Heart right ventricle (tissue), 16 donors: ENCODE results near the gene RNF212B. TPM values are rescaled to one million over a fixed set of nuclear protein-coding genes. Genes with fewer than 3 reads are reported as not detected.
A peak's percentile ranks its signal among the peaks of the same experiment; 100 is the strongest.

Experiments
- ATAC-seq, 8 donors: fragments of 200-7000 bp; cut with Tn5 transposase; one replicate each; pipeline ENCODE4 v1.9.1; 2020; ENCODE audit warnings: mild to moderate bottlenecking in 8 of 8, moderate library complexity in 8 of 8, moderate number of reproducible peaks in 1 of 8
- DNase-seq, 2 donors: peaks; one replicate each; pipeline ENCODE4 v3.0.0-alpha.2; 2020
- H3K27ac ChIP-seq, 10 donors: fragments of 200-600 bp; sonication (generic) in 2 of 10; one replicate each; pipeline versions ENCODE4 v1.5.0 to v1.8.0; 2020 to 2022; ENCODE audit warnings: mild to moderate bottlenecking in 3 of 10
- H3K27me3 ChIP-seq, 7 donors: fragments of 200-600 bp; one replicate each; pipeline ENCODE4 v1.8.0; 2021 to 2022; ENCODE audit warnings: mild to moderate bottlenecking in 2 of 7
- H3K36me3 ChIP-seq, 9 donors: fragments of 200-600 bp; sonication (generic) in 1 of 9; one replicate each; pipeline versions ENCODE4 v1.5.0 to v1.8.0; 2020 to 2022; ENCODE audit warnings: mild to moderate bottlenecking in 2 of 9
- H3K4me1 ChIP-seq, 9 donors: fragments of 200-600 bp; sonication (generic) in 1 of 9; one replicate each; pipeline versions ENCODE4 v1.5.0 to v1.8.0; 2020 to 2022; ENCODE audit warnings: mild to moderate bottlenecking in 4 of 9
- H3K4me3 ChIP-seq, 10 donors: fragments of 200-600 bp; sonication (generic) in 2 of 10; one replicate each; pipeline versions ENCODE4 v1.5.0 to v1.8.0; 2020 to 2022; ENCODE audit warnings: mild to moderate bottlenecking in 7 of 10, moderate library complexity in 2 of 10
- H3K9me3 ChIP-seq, 11 donors: fragments of 200-600 bp in 10 of 11; sonication (generic) in 2 of 11; one replicate each; pipeline versions ENCODE4 v1.5.0 to v1.8.0; 2013 to 2022; ENCODE audit warnings: mild to moderate bottlenecking in 2 of 11, control low read depth in 1 of 11, moderate library complexity in 1 of 11
- CTCF ChIP-seq, 9 donors: fragments of 200-600 bp; sonication (generic) in 2 of 9; IDR thresholded peaks; one replicate each; pipeline versions ENCODE4 v1.5.0 to v1.8.0; 2021 to 2022; ENCODE audit warnings: antibody characterized with exemption in 9 of 9, mild to moderate bottlenecking in 5 of 9, moderate library complexity in 1 of 9
- WGBS, 2 donors: extraction: QIAGEN DNeasy Blood & Tissue Kit; methylation state at CpG; one replicate each; pipeline ENCODE4 v1.1.7; 2013; ENCODE audit warnings: inconsistent platforms in 1 of 2; 5-methylcytosine and 5-hydroxymethylcytosine counted together
- intact Hi-C, 10 donors: fragments of 100-400 bp; cut with DNase I; formaldehyde crosslinking; loops; one replicate each; pipeline versions ENCODE4 v1.11.1 to v1.14.2; 2022
- polyA plus RNA-seq, 2 donors: library from polyadenylated mRNA; stranded (reverse); fragments of 200-250 nt; gene quantifications; one replicate each; pipeline ENCODE4 v1.2.3, GENCODE V29; 2013
- total RNA-seq, 10 donors: library from RNA; stranded (reverse); fragmentation: NEBNext Ultra II Directional in 3 of 10; extraction: Animal tissue kit (Norgen Biotek cat#: 25700) in 3 of 10; gene quantifications; one replicate each; pipeline versions ENCODE4 v1.2.1 to v1.2.4, GENCODE V29; 2021 to 2023
- donor health status: Arrhythmogenic right ventricular cardiomyopathy.
- donor health status: ischemic (EF 13 %, LVEDD 7.1; RV severe dilation, severe dysfunction).
- donor health status: healthy with polysubstance abuse.
- donor health status: DM: no; HTN: yes; CAD: no.
- donor health status: DM: no; HTN: no; CAD: no.
- donor health status: ischemic (EF 25% LVEDD 6.9; RV normal size, moderate dysfunction).
- donor health status: ischemic (EF 25% LVEDD 5.7; RV mildly dilated, moderate dysfunction).
- donor health status: healthy.
- donor health status: DM: yes; HTN: yes; CAD: no.
- donor health status: Ischemic cardiomyopathy.
- donor health status: ischemic (EF 35%, LVEDD 5.7; RV mildly dilated, moderate dysfunction).
- donor health status: nonischemic (EF 11% LVEDD 7.7; RV severe dilation, severe dysfunction).
- donor health status: DM: yes; HTN: yes; CAD: no.
- donor health status: PGD.
- donor health status: ischemic (EF 29% LVEDD 5.4; RV normal size, mild dysfunction).
- donor health status: nonischemic (EF 23%, LVEDD 6.1; RV moderate dilation, normal function).

RNF212B gene
- total and polyA plus RNA-seq, 12 donors: not detected

- Histone ChIP-seq H3K27ac (peak within 1 kb of the TSS; percentile 81 to 100 (median 98)), H3K27me3 (no peaks in the 10 kb centered on the region), H3K4me3 (peak within 1 kb of the TSS; percentile 66 to 94 (median 81)), H3K4me1 (peaks cover 11 to 59% (median 46%) of the 10 kb centered on the region in 9 donors), H3K9me3 (no peaks in the 10 kb centered on the region), H3K36me3 (peaks cover 0 to 20% (median 0%) of the 10 kb centered on the region in 9 donors)
- WGBS, 2 donors: 3% methylated on average over 78 to 81 of the region's 81 CpGs
- intact Hi-C loops: loop anchor here in 2 of 10 donors (10.0 kb wide), 2 partner anchors 178 to 842 kb away; partner anchors contain the start of genes EMC9 (in 1 of the 2), PSME2 (in 1 of the 2) and RNF31 (in 1 of the 2)
- DNase-seq (peak; percentile 62 to 70), ATAC-seq (peak; percentile 3 to 58 (median 32))
- no peak for TF ChIP-seq CTCF (IDR thresholded peaks at IDR 0.05)
Measured at GRCh38 chr14:23302290-23303225, 64.8 kb downstream of the RNF212B start, which contains the start of gene PPP1R3E. PPP1R3E (minus strand) TSS chr14:23302859; CDS start chr14:23302576, 283 bp downstream.

- peaks cover 0 to 41% (median 8%) of the 10 kb centered on the region in 9 donors for H3K36me3 ChIP-seq
- TF ChIP-seq CTCF (IDR thresholded peaks at IDR 0.05): no peak
- DNase-seq (peak; percentile 92 to 94), ATAC-seq (peak; percentile 59 to 84 (median 78))
- H3K4me1 ChIP-seq: peaks cover 13 to 41% (median 37%) of the 10 kb centered on the region in 9 donors
- no peaks in the 10 kb centered on the region for H3K27me3 ChIP-seq
- H3K4me3 ChIP-seq: peak within 1 kb of the TSS; percentile 39 to 85 (median 72)
- intact Hi-C loops: loop anchor here in 3 of 10 donors (2.0 to 10.0 kb wide), 4 partner anchors 14 to 838 kb away; partner anchors contain the start of genes PABPN1 (in 2 of the 3), EMC9 (in 1 of the 3), NGDN (in 1 of the 3) and PSME2 (in 1 of the 3)
- H3K27ac ChIP-seq: peak within 1 kb of the TSS; percentile 48 to 93 (median 91)
- no peaks in the 10 kb centered on the region for H3K9me3 ChIP-seq
- WGBS, 2 donors: 0 to 1% methylated on average over 24 of the region's 24 CpGs
Measured at GRCh38 chr14:23306412-23307145, 68.8 kb downstream of the RNF212B start, which contains the start of gene BCL2L2. BCL2L2 (plus strand) TSS chr14:23306833; CDS start chr14:23307768, 935 bp downstream.

GRCh38 chr14:23307146-23307530 lies 69.4 kb downstream of the RNF212B start:
- TF ChIP-seq CTCF (IDR thresholded peaks at IDR 0.05): no peak
- DNase-seq (no peak), ATAC-seq (no peak)
- Histone ChIP-seq H3K4me3 (peak overlapping the region; percentile 39 to 85 (median 72)), H3K27ac (peak overlapping the region in 9 of 10 donors; percentile 83 to 93 (median 91)), H3K36me3 (peaks cover 0 to 47% (median 8%) of the 10 kb centered on the region in 9 donors), H3K4me1 (peaks cover 13 to 41% (median 37%) of the 10 kb centered on the region in 9 donors), H3K27me3 (no peaks in the 10 kb centered on the region), H3K9me3 (no peaks in the 10 kb centered on the region)
- WGBS, 2 donors: 10 to 21% methylated on average over 5 of the region's 5 CpGs
- intact Hi-C loops: loop anchor here in 3 of 10 donors (2.0 to 10.0 kb wide), 4 partner anchors 14 to 838 kb away; partner anchors contain the start of genes PABPN1 (in 2 of the 3), EMC9 (in 1 of the 3), NGDN (in 1 of the 3) and PSME2 (in 1 of the 3)
